Stromal cell of bone marrow (primary cell): ENCODE results near the gene CCDC190.
"Not testable (repeated sequence)": the region's sequence is repeated elsewhere in the genome, so short reads cannot be mapped to it uniquely, and the experiment has no call there.

Experiments
- DNase-seq: peaks from one replicate; pipeline ENCODE4 v3.0.0-alpha.2; 2012; ENCODE audit warnings: low read depth

The CCDC190 gene

GRCh38 chr1:162877412-162877811 lies 16.4 kb upstream of the CCDC190 start:
- no peak for DNase-seq

DNA sequence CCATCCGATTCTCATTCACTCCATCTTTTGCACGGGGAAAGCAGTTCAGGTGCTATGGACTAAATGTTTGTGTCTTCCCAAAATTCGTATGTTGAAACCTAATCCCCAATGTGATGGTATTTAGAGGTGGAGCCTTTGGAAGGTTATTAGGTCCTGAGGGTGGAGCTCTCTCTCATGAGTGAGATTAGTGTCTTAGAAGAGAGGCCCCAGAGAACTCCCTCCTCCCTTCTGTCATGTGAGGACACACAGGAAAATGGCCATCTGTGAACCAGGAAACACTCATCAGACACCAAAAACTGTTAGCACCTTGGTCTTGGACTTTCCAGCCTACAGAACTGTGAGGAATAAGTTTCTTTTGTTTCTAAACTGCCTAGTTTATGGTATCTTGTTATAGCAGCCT lies 15.8 kb upstream of the CCDC190 start:
- DNase-seq, result no peak

- DNase-seq, result no peak
Observed at GRCh38 chr1:162873671-162874666, 13.0 kb upstream of the CCDC190 start.

GRCh38 chr1:162872981-162873380 lies 12.0 kb upstream of the CCDC190 start:
- DNase-seq, result no peak

DNA sequence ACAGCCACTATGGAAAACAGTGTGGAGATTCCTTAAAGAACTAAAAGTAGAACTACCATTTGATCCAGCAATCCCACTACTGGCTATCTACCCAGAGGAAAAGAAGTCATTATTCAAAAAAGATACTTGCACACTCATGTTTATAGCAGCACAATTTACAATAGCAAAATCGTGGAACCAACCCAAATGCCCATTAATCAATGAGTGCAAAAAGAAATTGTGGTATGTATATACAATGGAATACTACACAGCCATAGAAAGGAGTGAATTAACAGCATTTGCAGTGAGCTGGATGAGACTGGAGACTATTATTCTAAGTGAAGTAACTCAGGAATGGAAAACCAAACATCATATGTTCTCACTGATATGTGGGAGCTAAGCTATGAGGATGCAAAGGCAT lies 10.4 kb upstream of the CCDC190 start:
- DNase-seq, result not testable (repeated sequence)

- DNase-seq, result no peak
Observed at GRCh38 chr1:162868972-162869371, 8.0 kb upstream of the CCDC190 start.

GRCh38 chr1:162861625-162862024 lies 650 bp upstream of the CCDC190 start:
- DNase-seq, result no peak

- DNase-seq, result no peak
Observed at GRCh38 chr1:162859191-162859590, 1.8 kb downstream of the CCDC190 start.

DNA sequence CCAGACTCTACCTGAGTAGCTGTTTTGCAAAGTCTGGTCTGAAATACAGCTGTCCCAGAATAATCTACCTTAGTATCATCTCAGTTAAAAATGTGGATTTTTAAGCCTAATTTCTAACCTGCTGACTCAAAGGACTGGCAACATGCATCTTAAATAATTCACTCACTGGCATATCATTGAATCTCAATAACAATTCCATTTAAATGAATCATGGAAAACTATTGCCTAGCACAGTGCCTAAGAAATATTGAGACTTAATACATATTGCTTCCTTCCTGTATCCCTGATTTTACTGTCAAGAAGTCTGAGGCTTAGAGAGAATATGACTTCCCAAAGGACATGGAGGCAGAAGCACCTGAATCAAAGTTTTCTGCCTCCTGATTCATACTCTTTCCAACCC lies 3.1 kb downstream of the CCDC190 start:
- no peak for DNase-seq

GRCh38 chr1:162856260-162856659 lies 4.7 kb downstream of the CCDC190 start:
- peak; percentile 86 for DNase-seq

GRCh38 chr1:162855461-162856150 lies 5.4 kb downstream of the CCDC190 start:
- no peak for DNase-seq

DNA sequence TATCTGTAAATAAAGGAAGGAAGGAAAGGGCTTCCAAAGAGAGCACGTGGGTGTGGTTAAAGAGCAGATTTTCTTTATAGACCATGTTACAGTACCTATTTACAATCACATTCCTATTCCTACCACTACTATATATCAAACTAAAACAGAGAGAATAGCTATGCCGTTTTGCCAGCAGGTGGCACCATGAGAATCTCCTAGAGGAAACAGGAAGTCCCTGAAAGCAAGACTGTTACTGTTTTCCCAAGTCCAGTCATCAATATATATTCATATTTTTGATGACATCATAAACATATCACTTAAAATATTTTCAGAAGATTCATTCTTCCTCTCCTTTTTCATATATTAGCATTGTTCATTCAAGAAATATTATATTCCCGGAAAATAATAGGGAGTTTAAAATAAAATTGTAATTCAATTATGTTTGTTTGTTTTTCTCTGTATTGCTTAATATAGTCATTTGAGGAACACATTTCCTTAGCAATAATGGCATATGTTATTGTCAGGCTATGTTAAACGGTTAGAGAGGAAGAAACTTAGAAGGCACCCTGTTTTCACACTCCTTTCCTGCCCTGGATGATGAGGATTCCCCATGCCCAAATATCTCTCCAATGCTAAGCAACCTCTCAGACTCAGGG lies 6.6 kb downstream of the CCDC190 start:
- DNase-seq, result peak; percentile 69

- DNase-seq, result no peak
Observed at GRCh38 chr1:162851341-162851740, 9.6 kb downstream of the CCDC190 start.

DNA sequence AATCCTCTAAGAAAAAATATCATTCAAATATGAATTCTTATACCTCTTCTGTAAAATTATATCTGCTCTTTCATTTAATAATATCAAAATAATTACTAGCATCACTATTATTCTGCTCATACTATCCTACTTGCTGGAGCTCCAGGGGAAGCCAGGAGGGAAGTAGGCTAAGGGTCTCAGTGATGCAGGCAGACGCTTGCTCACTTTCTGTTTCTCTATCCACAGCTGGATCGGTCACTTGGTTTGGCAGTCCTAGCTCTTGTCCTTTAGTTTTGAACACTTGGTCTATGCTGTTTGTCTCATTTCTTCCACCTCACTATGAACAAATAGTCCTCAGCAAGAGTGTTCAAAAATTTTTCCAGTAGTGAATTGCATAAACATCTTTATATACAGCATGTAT lies 11.3 kb downstream of the CCDC190 start:
- no peak for DNase-seq

GRCh38 chr1:162847839-162848453 lies 13.0 kb downstream of the CCDC190 start:
- peak; percentile 54 for DNase-seq

DNA sequence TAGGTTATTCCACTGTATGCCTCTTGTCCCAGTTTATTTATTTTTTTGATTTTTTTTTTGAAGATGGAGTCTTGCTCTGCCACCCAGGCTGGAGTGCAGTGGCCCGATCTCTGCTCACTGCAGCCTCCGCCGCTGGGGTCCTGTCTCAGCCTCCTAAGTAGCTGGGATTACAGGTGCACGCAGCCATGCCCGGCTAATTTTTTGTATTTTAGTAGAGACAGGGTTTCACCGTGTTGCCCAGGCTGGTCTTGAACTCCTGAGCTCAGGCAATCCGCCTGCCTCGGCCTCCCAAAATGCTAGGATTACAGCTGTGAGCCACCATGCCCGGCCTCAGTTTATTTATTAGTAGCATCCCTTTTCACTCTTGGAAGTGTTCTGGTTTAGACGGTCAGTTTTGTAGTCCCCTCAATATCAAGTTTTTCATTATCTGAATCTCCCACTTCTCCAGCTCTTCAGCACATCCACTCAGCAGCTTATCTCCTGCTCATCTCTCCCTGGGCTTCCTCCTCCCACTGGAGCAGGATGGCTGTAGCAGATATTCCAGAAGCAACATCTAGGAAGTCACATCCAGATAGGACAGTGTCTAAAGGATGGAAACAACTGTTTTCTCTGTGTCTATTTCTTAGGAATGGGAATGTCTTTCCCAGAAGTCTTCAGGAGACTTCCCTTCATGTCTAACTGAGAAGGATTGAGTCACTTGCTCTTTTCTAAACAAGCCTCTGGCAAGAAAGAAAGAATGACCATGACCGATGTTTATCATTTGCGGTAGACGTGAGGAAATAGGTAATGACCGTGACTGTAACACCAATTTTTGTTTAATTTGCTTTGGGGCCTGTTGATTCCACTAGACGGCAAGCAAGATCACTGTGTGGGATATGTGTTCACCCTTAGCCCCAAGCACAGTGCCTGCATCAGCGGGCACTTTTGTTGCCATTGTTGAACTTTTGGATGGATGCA lies 14.4 kb downstream of the CCDC190 start:
- DNase-seq, result no peak

DNA sequence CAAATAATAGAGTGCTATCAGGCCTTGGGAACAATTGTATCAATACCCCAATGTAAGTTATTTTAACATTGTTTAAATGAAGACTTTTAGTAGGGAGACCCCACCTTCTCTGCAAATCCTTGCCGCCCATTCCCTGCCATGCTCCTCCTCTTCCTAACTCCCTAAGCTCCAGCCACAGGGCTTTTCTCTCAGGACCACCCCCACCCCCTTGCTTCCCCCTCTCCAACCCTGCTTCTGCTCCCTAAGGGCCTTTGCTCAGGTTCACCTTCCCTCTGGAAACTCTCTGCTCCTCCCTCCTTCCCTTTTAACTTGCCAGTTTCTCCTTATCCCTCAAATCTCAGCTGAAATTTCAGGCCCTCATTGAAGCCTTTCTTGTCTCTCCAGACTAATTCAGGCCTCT lies 16.8 kb downstream of the CCDC190 start:
- DNase-seq, result no peak

DNA sequence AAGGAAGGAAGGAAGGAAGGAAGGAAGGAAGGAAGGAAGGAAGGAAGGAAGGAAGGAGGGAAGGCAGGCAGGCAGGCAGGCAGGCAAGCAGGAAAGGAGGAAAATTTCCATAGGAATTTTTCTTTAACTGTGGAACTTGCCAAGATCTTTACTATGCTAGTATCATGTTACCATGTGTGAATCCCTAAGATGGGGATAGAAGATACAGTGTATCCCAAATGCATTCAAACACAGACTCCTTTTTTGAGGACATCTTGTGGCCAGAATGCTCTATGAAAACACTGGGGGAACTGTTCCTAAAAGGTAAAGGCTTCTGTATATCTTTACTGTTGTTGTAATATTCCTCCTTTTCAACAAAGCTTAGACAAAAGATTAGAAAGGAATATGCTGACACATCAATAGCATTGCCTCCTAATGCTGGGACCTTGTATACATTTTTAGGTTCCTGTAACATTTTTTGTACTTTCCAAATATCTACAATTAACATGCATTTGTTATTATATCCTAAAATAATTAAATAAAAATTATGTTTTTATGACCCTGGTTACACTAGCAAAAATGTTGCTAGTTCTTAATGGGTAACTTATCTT lies 20.6 kb downstream of the CCDC190 start:
- DNase-seq, result no peak

DNA sequence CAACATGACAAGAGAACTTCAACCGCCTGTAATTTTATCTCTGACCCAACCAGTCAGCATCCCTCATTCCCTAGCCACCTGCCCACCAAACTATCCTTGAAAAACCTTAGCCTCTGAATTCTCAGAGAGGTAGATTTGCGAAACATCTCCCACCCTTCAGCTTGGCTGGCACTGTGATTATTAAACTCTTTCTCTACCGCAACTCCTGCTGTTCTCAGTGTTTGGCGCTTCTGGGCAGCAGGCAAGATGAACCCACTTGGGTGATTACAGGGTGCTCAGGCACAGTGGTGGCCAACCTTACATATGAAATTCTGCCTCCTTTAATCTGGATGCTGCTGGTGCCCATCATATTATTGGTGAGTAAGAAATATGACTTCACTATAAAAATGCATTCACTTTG lies 22.1 kb downstream of the CCDC190 start:
- no peak for DNase-seq

- no peak for DNase-seq
Observed at GRCh38 chr1:162835157-162835899, 25.6 kb downstream of the CCDC190 start.
